A673 (cell line): ENCODE results near the gene MRPS35. TPM values are rescaled to one million over a fixed set of nuclear protein-coding genes. Genes with fewer than 3 reads are reported as not detected.

Experiments
- BruUV-seq: library from RNA; stranded (reverse); fragments of 400-500 nt; replicated peaks from 2 replicates; lab custom pipeline; 2021; lab: Mats Ljungman, UMichigan
- CTCF ChIA-PET: fragments of 300-600 bp; sonication (Branson Sonifier 250); formaldehyde crosslinking; loops from one replicate; lab custom pipeline; 2022; ENCODE audit warnings: antibody characterized with exemption; lab: Charles Lee
- POLR2A ChIA-PET: fragments of 300-600 bp; sonication (Branson Sonifier 250); formaldehyde crosslinking; loops from one replicate; lab custom pipeline; 2022; ENCODE audit warnings: antibody characterized with exemption; ENCODE audit not compliant: low non-redundant PET; lab: Charles Lee
- DNase-seq: peaks from one replicate; pipeline ENCODE4 v3.0.0-alpha.2; 2015; ENCODE audit warnings: low spot score
- H3K27ac ChIP-seq: fragments of 200-600 bp; sonication (generic); 2 replicates; pipeline ENCODE4 v1.5.1; 2016; ENCODE audit warnings: mixed run types, low read depth, mild to moderate bottlenecking, mixed read lengths, antibody characterized with exemption, low read length; ENCODE audit not compliant: poor library complexity, severe bottlenecking
- H3K27me3 ChIP-seq: fragments of 200-600 bp; sonication (generic); replicated peaks from 2 replicates; pipeline ENCODE4 v1.6.1; 2017; ENCODE audit warnings: mixed run types, low read depth, mild to moderate bottlenecking, mixed read lengths, antibody characterized with exemption, low read length; ENCODE audit not compliant: insufficient read depth, poor library complexity
- H3K36me3 ChIP-seq: fragments of 200-600 bp; sonication (generic); 2 replicates; pipeline ENCODE4 v1.6.1; 2016; ENCODE audit warnings: mixed run types, mild to moderate bottlenecking, mixed read lengths, antibody characterized with exemption, low read length; ENCODE audit not compliant: insufficient read depth, poor library complexity, severe bottlenecking
- H3K4me1 ChIP-seq: fragments of 200-600 bp; sonication (generic); 2 replicates; pipeline ENCODE4 v1.6.1; 2017; ENCODE audit warnings: mixed run types, mild to moderate bottlenecking, mixed read lengths, antibody characterized with exemption, low read length; ENCODE audit not compliant: insufficient read depth, poor library complexity, severe bottlenecking
- H3K4me3 ChIP-seq: fragments of 200-600 bp; sonication (generic); 2 replicates; pipeline ENCODE4 v1.5.1; 2016; ENCODE audit warnings: low read depth, mixed run types, mild to moderate bottlenecking, mixed read lengths, low read length; ENCODE audit not compliant: poor library complexity, severe bottlenecking
- H3K9me3 ChIP-seq: fragments of 200-600 bp; sonication (generic); 2 replicates; pipeline ENCODE4 v1.6.1; 2016; ENCODE audit warnings: mixed run types, low read depth, mild to moderate bottlenecking, mixed read lengths, antibody characterized with exemption, low read length; ENCODE audit not compliant: poor library complexity, severe bottlenecking
- CTCF ChIP-seq: fragments of 300-800, 200-600 bp; sonication (generic); conservative IDR thresholded peaks from 2 replicates; pipeline ENCODE4 v1.5.1; 2017; ENCODE audit warnings: low read depth, mild to moderate bottlenecking, antibody characterized with exemption, low read length, moderate library complexity, mixed read lengths
- EZH2 ChIP-seq: fragments of 200-600 bp; sonication (generic); IDR thresholded peaks from 2 replicates; pipeline ENCODE4 v1.6.1; 2017; ENCODE audit warnings: borderline replicate concordance, low read depth, mild to moderate bottlenecking, mixed read lengths, antibody characterized with exemption, low read length; ENCODE audit not compliant: poor library complexity, severe bottlenecking
- intact Hi-C: fragments of 100-400 bp; cut with micrococcal nuclease; formaldehyde crosslinking; loops from one replicate; pipeline ENCODE4 v1.10.0; 2022; ENCODE audit not compliant: unreplicated experiment
- total RNA-seq: library from RNA; stranded (reverse); gene quantifications from 2 replicates; pipeline ENCODE4 v1.2.3, GENCODE V29; 2021

Gene MRPS35
- total RNA-seq, 1 experiment from 2014 or later: 65.9 TPM

GRCh38 chr12:27801630-27802029 lies 91.0 kb downstream of the MRPS35 start:
- ChIA-PET CTCF (no interaction called here), POLR2A (no interaction called here)
- H3K4me3 ChIP-seq: no peak overlapping the region
- no peaks in the 10 kb centered on the region for H3K4me1 ChIP-seq
- intact Hi-C loops: no loop called here
- H3K36me3 ChIP-seq: peaks cover 28% of the 10 kb centered on the region
- BruUV-seq: no TSS peak
- no peaks in the 10 kb centered on the region for H3K9me3 ChIP-seq
- DNase-seq: no peak
- no peak overlapping the region for H3K27ac ChIP-seq
- H3K27me3 ChIP-seq: no peaks in the 10 kb centered on the region
- TF ChIP-seq EZH2: no peak
- no peak for TF ChIP-seq CTCF

- ChIA-PET CTCF (no interaction called here), POLR2A (no interaction called here)
- intact Hi-C loops: no loop called here
- H3K27me3 ChIP-seq: no peaks in the 10 kb centered on the region
- no peak for DNase-seq
- BruUV-seq: no TSS peak
- peaks cover 20% of the 10 kb centered on the region for H3K36me3 ChIP-seq
- no peak overlapping the region for H3K27ac ChIP-seq
- TF ChIP-seq EZH2: no peak
- no peaks in the 10 kb centered on the region for H3K9me3 ChIP-seq
- no peak overlapping the region for H3K4me3 ChIP-seq
- no peaks in the 10 kb centered on the region for H3K4me1 ChIP-seq
Measured at GRCh38 chr12:27802511-27802910, 91.9 kb downstream of the MRPS35 start.

- Histone ChIP-seq H3K4me1 (no peaks in the 10 kb centered on the region), H3K27ac (no peak overlapping the region), H3K27me3 (no peaks in the 10 kb centered on the region), H3K36me3 (peaks cover 16% of the 10 kb centered on the region), H3K9me3 (no peaks in the 10 kb centered on the region), H3K4me3 (no peak overlapping the region)
- intact Hi-C loops: no loop called here
- BruUV-seq: no TSS peak
- ChIA-PET CTCF (no interaction called here), POLR2A (no interaction called here)
- DNase-seq: no peak
- TF ChIP-seq EZH2: no peak
- no peak for TF ChIP-seq CTCF
Measured at GRCh38 chr12:27802936-27803335, 92.3 kb downstream of the MRPS35 start.

GRCh38 chr12:27805238-27805637 lies 94.6 kb downstream of the MRPS35 start:
- no peaks in the 10 kb centered on the region for H3K27me3 ChIP-seq
- ChIA-PET POLR2A (interaction anchor here (0.7 kb wide), 1 partner anchor 1515 kb away, joined by 4 read pairs; no protein-coding TSS in a partner anchor), CTCF (no interaction called here)
- DNase-seq: no peak
- H3K36me3 ChIP-seq: no peaks in the 10 kb centered on the region
- H3K27ac ChIP-seq: no peak overlapping the region
- intact Hi-C loops: no loop called here
- no peaks in the 10 kb centered on the region for H3K9me3 ChIP-seq
- no peak for TF ChIP-seq CTCF
- TF ChIP-seq EZH2: no peak
- no peak overlapping the region for H3K4me3 ChIP-seq
- H3K4me1 ChIP-seq: no peaks in the 10 kb centered on the region
- no TSS peak for BruUV-seq
